ENCODE measurements around the gene CHRNA3.

DNA sequence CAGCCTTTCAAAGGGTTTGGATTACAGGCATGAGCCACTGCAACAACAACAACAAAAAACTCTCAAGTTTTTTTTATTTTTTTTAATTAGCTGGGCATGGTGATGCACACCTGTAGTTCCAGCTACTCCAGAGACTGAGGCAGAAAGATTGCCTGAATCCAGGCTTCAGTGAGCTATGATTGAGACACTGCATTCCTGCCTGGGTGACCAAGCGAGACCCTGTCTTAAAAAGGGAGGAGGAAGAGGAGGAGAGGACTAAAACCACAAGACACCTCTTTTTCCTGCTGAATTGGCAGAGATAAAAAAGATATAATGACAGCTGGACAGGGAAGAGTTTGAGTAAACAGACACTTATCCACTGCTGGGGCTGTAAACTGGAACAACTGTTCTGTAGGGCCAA is 42.9 kb upstream of the CHRNA3 start:
- TF ChIP-seq, protein P1, sequence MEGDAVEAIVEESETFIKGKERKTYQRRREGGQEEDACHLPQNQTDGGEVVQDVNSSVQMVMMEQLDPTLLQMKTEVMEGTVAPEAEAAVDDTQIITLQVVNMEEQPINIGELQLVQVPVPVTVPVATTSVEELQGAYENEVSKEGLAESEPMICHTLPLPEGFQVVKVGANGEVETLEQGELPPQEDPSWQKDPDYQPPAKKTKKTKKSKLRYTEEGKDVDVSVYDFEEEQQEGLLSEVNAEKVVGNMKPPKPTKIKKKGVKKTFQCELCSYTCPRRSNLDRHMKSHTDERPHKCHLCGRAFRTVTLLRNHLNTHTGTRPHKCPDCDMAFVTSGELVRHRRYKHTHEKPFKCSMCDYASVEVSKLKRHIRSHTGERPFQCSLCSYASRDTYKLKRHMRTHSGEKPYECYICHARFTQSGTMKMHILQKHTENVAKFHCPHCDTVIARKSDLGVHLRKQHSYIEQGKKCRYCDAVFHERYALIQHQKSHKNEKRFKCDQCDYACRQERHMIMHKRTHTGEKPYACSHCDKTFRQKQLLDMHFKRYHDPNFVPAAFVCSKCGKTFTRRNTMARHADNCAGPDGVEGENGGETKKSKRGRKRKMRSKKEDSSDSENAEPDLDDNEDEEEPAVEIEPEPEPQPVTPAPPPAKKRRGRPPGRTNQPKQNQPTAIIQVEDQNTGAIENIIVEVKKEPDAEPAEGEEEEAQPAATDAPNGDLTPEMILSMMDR (IDR thresholded peaks at IDR 0.05; ENCODE audit: low read depth, low read length, poor library complexity, severe bottlenecking) = no peak
- no peak for TF ChIP-seq EZH2phosphoT487 (IDR thresholded peaks at IDR 0.05; ENCODE audit: borderline replicate concordance, low read length)
